ENCODE results near the gene EPS8L3. TPM values are rescaled to one million over a fixed set of nuclear protein-coding genes. Genes with fewer than 3 reads are reported as not detected.
A peak's percentile ranks its signal among the peaks of the same experiment; 100 is the strongest.

The EPS8L3 gene
- total RNA-seq, 2 experiments from 2014 or later: not detected

- DNase-seq: no peak
- H3K9me3 Mint-ChIP-seq: peaks cover 2% of the 10 kb centered on the region
- H3K36me3 Mint-ChIP-seq: no peaks in the 10 kb centered on the region
- intact Hi-C loops (cut with micrococcal nuclease): no loop called here
- H3K27me3 Mint-ChIP-seq: no peaks in the 10 kb centered on the region
- no peak overlapping the region for H3K27ac Mint-ChIP-seq
- ChIA-PET POLR2A (no interaction called here), CTCF (interaction anchor here (0.6 to 17.8 kb wide), 5 partner anchors 9 to 196 kb away, joined by 3 to 723 read pairs (median 5); partner anchors contain the start of gene AHCYL1)
- H3K4me3 Mint-ChIP-seq: no peak overlapping the region
- peaks cover 29% of the 10 kb centered on the region for H3K4me1 Mint-ChIP-seq (ENCODE audit: low read depth)
Measured at GRCh38 chr1:109786112-109786480, 22.4 kb upstream of the EPS8L3 start.

DNA sequence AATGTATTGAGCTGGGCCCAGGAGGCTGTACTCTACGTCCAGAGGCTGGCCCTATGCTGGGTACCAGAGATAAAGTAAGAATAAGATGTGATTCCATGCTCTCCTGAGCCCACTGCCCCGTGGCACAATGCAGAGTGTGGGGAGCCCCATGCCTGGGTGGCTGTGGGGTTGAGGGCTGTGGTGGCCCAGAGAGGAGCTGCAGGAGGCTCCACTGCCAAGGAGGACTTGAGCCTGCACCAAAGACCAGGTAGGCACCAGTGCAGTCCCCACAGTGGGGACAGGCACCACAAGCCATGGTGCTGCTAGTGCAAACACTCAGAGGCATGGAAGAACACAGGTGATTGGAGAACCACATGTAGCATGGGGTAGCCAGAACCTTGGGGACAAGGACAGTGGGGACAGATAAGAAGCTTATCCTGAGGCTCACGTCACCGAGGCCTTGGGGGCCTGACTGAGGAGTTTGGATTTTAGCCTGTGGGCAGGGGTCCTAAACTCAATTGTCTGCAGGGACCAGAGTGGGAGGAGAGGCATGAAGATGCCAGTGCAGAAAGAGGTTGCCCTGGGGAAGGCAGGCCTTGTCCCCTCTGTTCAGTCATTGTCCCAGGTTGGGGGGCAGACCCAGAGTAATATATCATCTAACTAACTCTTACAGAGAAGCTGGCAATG lies 21.9 kb upstream of the EPS8L3 start:
- Mint-ChIP-seq H3K27me3 (no peaks in the 10 kb centered on the region), H3K9me3 (peaks cover 7% of the 10 kb centered on the region), H3K4me3 (no peak overlapping the region), H3K4me1 (ENCODE audit: low read depth) (peaks cover 24% of the 10 kb centered on the region), H3K27ac (no peak overlapping the region), H3K36me3 (no peaks in the 10 kb centered on the region)
- intact Hi-C loops (cut with micrococcal nuclease): no loop called here
- no peak for DNase-seq
- ChIA-PET POLR2A (no interaction called here), CTCF (interaction anchor here (1.5 to 17.8 kb wide), 4 partner anchors 9 to 196 kb away, joined by 5 to 723 read pairs (median 6); partner anchors contain the start of gene AHCYL1)

DNA sequence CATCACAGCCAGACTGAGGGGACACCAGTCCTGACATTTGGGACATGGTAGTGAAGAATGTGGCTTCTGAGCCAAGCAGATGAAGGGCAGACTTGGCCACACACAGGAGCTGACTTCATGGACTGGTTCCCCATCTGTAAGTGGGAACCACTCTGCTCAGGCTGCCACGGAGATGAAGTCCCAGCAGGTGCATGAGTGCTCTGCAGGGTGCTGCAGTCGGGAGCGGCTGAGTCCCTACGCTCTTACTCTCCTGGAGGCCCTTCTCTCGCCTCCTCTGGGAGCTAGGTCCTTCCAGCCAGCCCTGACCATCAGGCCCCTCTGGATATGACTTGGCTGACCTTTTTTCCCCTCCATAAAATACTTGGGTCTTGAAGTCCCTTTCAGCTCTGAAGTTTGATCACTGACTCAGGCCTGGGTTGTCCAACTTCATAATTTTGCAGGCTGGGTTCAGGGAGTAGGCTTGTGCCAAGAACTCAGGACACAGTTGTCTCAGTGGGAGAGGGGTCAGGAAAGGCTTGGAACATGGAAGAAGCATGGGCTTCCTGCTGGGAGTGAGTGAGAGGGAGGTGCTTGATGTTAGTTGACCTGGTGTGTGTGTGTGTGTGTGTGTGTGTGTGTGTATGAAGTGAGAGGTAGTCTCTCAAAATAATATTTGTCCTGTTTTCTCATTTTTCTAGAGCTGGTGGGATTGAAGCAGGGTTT lies 21.0 kb upstream of the EPS8L3 start:
- ChIA-PET CTCF (interaction anchor here (1.9 to 17.8 kb wide), 2 partner anchors 8 to 197 kb away, joined by 6 to 723 read pairs; partner anchors contain the start of gene AHCYL1), POLR2A (no interaction called here)
- no peak overlapping the region for H3K4me3 Mint-ChIP-seq
- intact Hi-C loops (cut with micrococcal nuclease): no loop called here
- H3K36me3 Mint-ChIP-seq: no peaks in the 10 kb centered on the region
- DNase-seq: no peak
- peaks cover 15% of the 10 kb centered on the region for H3K4me1 Mint-ChIP-seq (ENCODE audit: low read depth)
- no peak overlapping the region for H3K27ac Mint-ChIP-seq
- H3K27me3 Mint-ChIP-seq: no peaks in the 10 kb centered on the region
- peaks cover 9% of the 10 kb centered on the region for H3K9me3 Mint-ChIP-seq

- Mint-ChIP-seq H3K27ac (no peak overlapping the region), H3K36me3 (no peaks in the 10 kb centered on the region), H3K4me3 (no peak overlapping the region), H3K4me1 (ENCODE audit: low read depth) (peaks cover 6% of the 10 kb centered on the region), H3K27me3 (no peaks in the 10 kb centered on the region), H3K9me3 (peaks cover 9% of the 10 kb centered on the region)
- POLR2A ChIA-PET: no interaction called here
- DNase-seq: no peak
- CTCF ChIA-PET: interaction anchor here (1.0 to 17.8 kb wide), 2 partner anchors 134 to 198 kb away, joined by 3 to 723 read pairs; partner anchors contain the start of gene AHCYL1
- intact Hi-C loops (cut with micrococcal nuclease): no loop called here
Measured at GRCh38 chr1:109783436-109783835, 19.7 kb upstream of the EPS8L3 start.

- Mint-ChIP-seq H3K27ac (no peak overlapping the region), H3K4me1 (ENCODE audit: low read depth) (peaks cover 4% of the 10 kb centered on the region), H3K27me3 (no peaks in the 10 kb centered on the region), H3K36me3 (no peaks in the 10 kb centered on the region), H3K9me3 (peaks cover 9% of the 10 kb centered on the region), H3K4me3 (no peak overlapping the region)
- ChIA-PET POLR2A (no interaction called here), CTCF (interaction anchor here (1.0 to 17.8 kb wide), 4 partner anchors 135 to 247 kb away, joined by 3 to 723 read pairs (median 3); partner anchors contain the start of gene AHCYL1)
- no peak for DNase-seq
- intact Hi-C loops (cut with micrococcal nuclease): no loop called here
Measured at GRCh38 chr1:109782927-109783326, 19.2 kb upstream of the EPS8L3 start.

- DNase-seq: no peak
- ChIA-PET CTCF (interaction anchor here (1.2 to 17.8 kb wide), 4 partner anchors 8 to 247 kb away, joined by 3 to 723 read pairs (median 6); partner anchors contain the start of gene AHCYL1), POLR2A (no interaction called here)
- intact Hi-C loops (cut with micrococcal nuclease): no loop called here
- Mint-ChIP-seq H3K9me3 (peaks cover 9% of the 10 kb centered on the region), H3K27ac (no peak overlapping the region), H3K27me3 (no peaks in the 10 kb centered on the region), H3K36me3 (no peaks in the 10 kb centered on the region), H3K4me1 (ENCODE audit: low read depth) (peaks cover 4% of the 10 kb centered on the region), H3K4me3 (no peak overlapping the region)
Measured at GRCh38 chr1:109782514-109782913, 18.8 kb upstream of the EPS8L3 start.

- no peak for DNase-seq
- POLR2A ChIA-PET: no interaction called here
- H3K36me3 Mint-ChIP-seq: no peaks in the 10 kb centered on the region
Measured at GRCh38 chr1:109781806-109782205, 18.1 kb upstream of the EPS8L3 start.

DNA sequence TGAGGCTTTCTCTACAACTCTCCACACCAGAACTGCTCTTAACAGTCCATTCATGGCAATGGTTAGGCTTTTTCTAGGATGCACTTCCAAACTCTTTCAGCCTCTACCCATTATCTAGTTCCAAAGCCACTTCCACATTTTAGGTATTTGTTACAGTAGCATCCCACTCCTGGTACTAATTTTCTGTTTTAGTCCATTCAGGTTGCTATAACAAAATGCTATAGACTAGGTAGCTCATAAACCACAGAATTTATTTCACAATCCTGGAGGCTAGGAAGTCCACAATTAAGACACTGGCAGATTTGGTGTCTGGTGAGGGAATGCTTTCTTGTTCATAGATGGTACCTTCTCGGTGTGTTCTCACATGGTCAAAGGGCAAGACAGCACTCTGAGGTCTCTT lies 17.3 kb upstream of the EPS8L3 start:
- CTCF ChIA-PET: interaction anchor here (0.7 to 17.8 kb wide), 4 partner anchors 8 to 201 kb away, joined by 4 to 723 read pairs (median 7); partner anchors contain the start of gene AHCYL1
- intact Hi-C loops (cut with micrococcal nuclease): no loop called here

More at GRCh38 chr1:109781806-109782205, 18.1 kb upstream of the EPS8L3 start:
- H3K9me3 Mint-ChIP-seq: peaks cover 9% of the 10 kb centered on the region
- intact Hi-C loops (cut with micrococcal nuclease): no loop called here
- no peak overlapping the region for H3K27ac Mint-ChIP-seq
- CTCF ChIA-PET: interaction anchor here (0.7 to 17.8 kb wide), 6 partner anchors 9 to 248 kb away, joined by 3 to 723 read pairs (median 4); partner anchors contain the start of gene AHCYL1
- peaks cover 8% of the 10 kb centered on the region for H3K4me1 Mint-ChIP-seq (ENCODE audit: low read depth)
- H3K4me3 Mint-ChIP-seq: no peak overlapping the region
- H3K27me3 Mint-ChIP-seq: no peaks in the 10 kb centered on the region

DNA sequence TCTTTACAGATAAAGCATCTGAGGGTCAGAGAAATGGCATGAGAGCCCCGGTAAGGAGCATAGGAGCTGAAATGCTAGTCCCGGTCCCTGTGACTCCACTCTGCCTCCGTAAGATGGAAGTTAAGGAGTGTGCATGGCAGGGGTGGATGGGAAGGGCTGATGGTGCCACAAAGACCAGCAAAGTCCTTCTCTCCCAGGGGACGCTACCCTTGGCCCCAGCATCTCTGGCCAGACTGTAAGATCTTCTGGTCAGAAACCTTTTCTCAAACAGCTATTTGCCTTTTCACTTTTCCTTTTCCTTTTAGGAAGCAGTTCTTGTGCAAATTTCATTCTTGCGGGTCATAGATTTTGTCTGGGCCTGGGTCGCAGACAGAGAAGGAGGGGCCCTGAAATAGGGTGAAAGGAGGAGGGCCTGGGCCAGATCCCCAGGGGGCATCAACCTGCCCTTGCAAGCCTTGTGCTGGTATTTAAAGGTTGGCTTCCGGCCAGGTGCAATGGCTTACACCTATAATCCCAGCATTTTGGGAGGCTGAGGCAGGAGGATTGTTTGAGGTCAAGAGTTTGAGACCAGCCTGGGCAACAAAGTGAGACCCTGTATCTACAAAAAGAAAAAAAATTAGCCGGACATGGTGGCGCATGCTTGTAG lies 14.4 kb upstream of the EPS8L3 start:
- Mint-ChIP-seq H3K9me3 (peaks cover 9% of the 10 kb centered on the region), H3K27ac (no peak overlapping the region), H3K27me3 (no peaks in the 10 kb centered on the region), H3K4me1 (ENCODE audit: low read depth) (peaks cover 4% of the 10 kb centered on the region), H3K36me3 (no peaks in the 10 kb centered on the region), H3K4me3 (no peak overlapping the region)
- ChIA-PET POLR2A (interaction anchor here (0.9 to 2.3 kb wide), 2 partner anchors 202 to 206 kb away, joined by 3 to 14 read pairs; partner anchors contain the start of gene AHCYL1), CTCF (interaction anchor here (0.9 to 17.8 kb wide), 19 partner anchors 10 to 258 kb away, joined by 3 to 723 read pairs (median 9); partner anchors contain the start of genes AHCYL1 and CSF1)
- DNase-seq: no peak
- intact Hi-C loops (cut with micrococcal nuclease): loop anchor here (1.0 to 5.0 kb wide), 3 partner anchors 13 to 206 kb away; partner anchors contain the start of genes AHCYL1 and CSF1

More for the DNA sequence above, 17.3 kb upstream of the EPS8L3 start:
- no peak overlapping the region for H3K4me3 Mint-ChIP-seq
- no peak for DNase-seq
- POLR2A ChIA-PET: no interaction called here
- H3K4me1 Mint-ChIP-seq (ENCODE audit: low read depth): peaks cover 4% of the 10 kb centered on the region
- peaks cover 9% of the 10 kb centered on the region for H3K9me3 Mint-ChIP-seq
- H3K27me3 Mint-ChIP-seq: no peaks in the 10 kb centered on the region
- no peak overlapping the region for H3K27ac Mint-ChIP-seq
- H3K36me3 Mint-ChIP-seq: no peaks in the 10 kb centered on the region

DNA sequence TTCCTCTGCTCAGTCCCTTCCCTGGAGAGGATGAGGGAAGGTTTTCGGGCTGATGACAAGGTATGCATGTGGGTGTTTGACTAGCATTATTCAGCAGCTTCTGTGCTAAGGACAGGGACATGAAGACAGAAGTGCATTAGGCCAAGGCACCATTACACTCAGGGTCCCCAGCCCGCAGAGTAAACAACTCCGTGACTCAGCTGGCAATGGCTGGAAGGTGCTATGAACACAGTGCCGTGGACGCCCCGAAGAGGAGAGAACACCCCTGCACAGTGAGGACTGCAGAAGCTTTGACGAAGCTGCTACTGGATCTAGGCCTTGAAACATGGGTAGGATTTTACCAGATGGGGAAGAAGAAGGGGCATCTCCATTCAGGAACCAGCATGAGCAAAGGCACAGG lies 13.7 kb upstream of the EPS8L3 start:
- POLR2A ChIA-PET: interaction anchor here (0.9 to 2.3 kb wide), 5 partner anchors 25 to 229 kb away, joined by 3 to 14 read pairs (median 4); partner anchors contain the start of genes AHCYL1 and GNAI3
- peaks cover 9% of the 10 kb centered on the region for H3K9me3 Mint-ChIP-seq
- no peaks in the 10 kb centered on the region for H3K27me3 Mint-ChIP-seq
- intact Hi-C loops (cut with micrococcal nuclease): loop anchor here (1.0 to 5.0 kb wide), 3 partner anchors 14 to 207 kb away; partner anchors contain the start of genes AHCYL1 and CSF1
- H3K36me3 Mint-ChIP-seq: no peaks in the 10 kb centered on the region
- peaks cover 4% of the 10 kb centered on the region for H3K4me1 Mint-ChIP-seq (ENCODE audit: low read depth)
- CTCF ChIA-PET: interaction anchor here (0.5 to 17.8 kb wide), 46 partner anchors 8 to 328 kb away, joined by 3 to 723 read pairs (median 4); partner anchors contain the start of genes AHCYL1 and CSF1
- no peak overlapping the region for H3K27ac Mint-ChIP-seq
- H3K4me3 Mint-ChIP-seq: no peak overlapping the region
- no peak for DNase-seq

DNA sequence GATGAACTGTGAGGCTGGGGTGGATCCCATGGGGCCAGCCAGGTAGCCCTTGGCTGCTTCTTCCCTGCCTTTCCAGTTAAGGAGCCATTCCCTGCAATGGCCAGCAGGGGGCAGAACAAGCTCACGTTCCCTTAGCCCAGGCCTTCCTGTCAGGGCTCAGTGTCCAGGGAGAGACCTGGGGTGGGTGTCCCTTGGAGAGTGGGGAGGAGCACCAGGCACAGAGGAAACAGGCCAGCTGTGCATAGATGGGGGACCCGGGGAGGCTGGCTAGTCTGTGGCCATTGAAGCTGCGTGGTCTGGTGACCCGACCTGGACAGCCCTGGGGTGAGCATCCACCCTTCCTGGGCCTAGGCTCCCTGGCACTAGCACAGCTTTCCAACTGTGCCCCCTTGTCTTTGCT lies 13.2 kb upstream of the EPS8L3 start:
- peak; percentile 88 for DNase-seq
- intact Hi-C loops (cut with micrococcal nuclease): loop anchor here (1.0 to 5.0 kb wide), 3 partner anchors 14 to 207 kb away; partner anchors contain the start of genes AHCYL1 and CSF1
- Mint-ChIP-seq H3K4me1 (ENCODE audit: low read depth) (peaks cover 4% of the 10 kb centered on the region), H3K27ac (peak overlapping the region; percentile 57), H3K4me3 (no peak overlapping the region), H3K9me3 (peaks cover 9% of the 10 kb centered on the region), H3K36me3 (no peaks in the 10 kb centered on the region), H3K27me3 (no peaks in the 10 kb centered on the region)
- ChIA-PET CTCF (interaction anchor here (0.5 to 17.8 kb wide), 50 partner anchors 9 to 328 kb away, joined by 3 to 723 read pairs (median 4); partner anchors contain the start of genes AHCYL1 and CSF1), POLR2A (interaction anchor here (0.9 to 2.3 kb wide), 5 partner anchors 25 to 229 kb away, joined by 3 to 14 read pairs (median 4); partner anchors contain the start of genes AHCYL1 and GNAI3)

All from activated CD4-positive, alpha-beta memory T cell treated with anti-CD3 and anti-CD28 coated beads for 36 hours (primary cell).